Esophagus squamous epithelium (tissue), 5 donors: Measurements from ENCODE around the gene CACNA2D3. TPM values are rescaled to one million over a fixed set of nuclear protein-coding genes. Genes with fewer than 3 reads are reported as not detected.
A peak's percentile ranks its signal among the peaks of the same experiment; 100 is the strongest.

Experiments
- DNase-seq: peaks from one replicate; lab custom pipeline; 2025; lab: John Stamatoyannopoulos, UW
- H3K27ac ChIP-seq, 4 donors: fragments of 200-600 bp; sonication (generic); one replicate each; pipeline ENCODE4 v1.5.1; 2016 to 2019; ENCODE audit warnings: mild to moderate bottlenecking in 1 of 4
- H3K27me3 ChIP-seq, 4 donors: fragments of 200-600 bp; sonication (generic); 1 replicate in 3 of 4; 2 replicates in 1 of 4; pipeline versions ENCODE4 v1.5.1 to v1.6.0; 2017 to 2021; ENCODE audit warnings: antibody characterized with exemption in 1 of 4
- H3K36me3 ChIP-seq, 3 donors: fragments of 200-600 bp; sonication (generic); one replicate each; pipeline ENCODE4 v1.5.1; 2016 to 2019
- H3K4me1 ChIP-seq, 3 donors: fragments of 200-600 bp; sonication (generic); one replicate each; pipeline ENCODE4 v1.5.1; 2017 to 2019
- H3K4me3 ChIP-seq, 4 donors: fragments of 200-600 bp; sonication (generic); 1 replicate in 3 of 4; 2 replicates in 1 of 4; pipeline ENCODE4 v1.5.1; 2016 to 2019; ENCODE audit warnings: mild to moderate bottlenecking in 2 of 4, moderate library complexity in 1 of 4
- H3K9me3 ChIP-seq, 3 donors: fragments of 200-600 bp; sonication (generic); one replicate each; pipeline ENCODE4 v1.5.1; 2016 to 2019
- POLR2A ChIP-seq, 4 donors: fragments of 450-650 bp; IDR thresholded peaks; one replicate each; pipeline ENCODE4 v1.6.1; 2017; ENCODE audit warnings: antibody characterized with exemption in 4 of 4, mild to moderate bottlenecking in 4 of 4, moderate library complexity in 3 of 4
- WGBS, 2 donors: methylation state at CpG; one replicate each; pipeline ENCODE4 v1.1.5; 2018; 5-methylcytosine and 5-hydroxymethylcytosine counted together
- intact Hi-C: fragments of 100-400 bp; cut with DNase I; formaldehyde crosslinking; loops from one replicate; pipeline ENCODE4 v1.15.0; 2022
- total RNA-seq, 4 donors: library from RNA; depleted of rRNA; stranded (reverse); fragments of >200 nt; gene quantifications; one replicate each; pipeline ENCODE4 v1.1.0, GENCODE V29; 2016
- TF ChIP-seq, protein P1 (sequence below), 6 experiments: fragments of 450-650 bp in 4 of 6; fragments of 200-600 bp in 2 of 6; sonication (generic) in 2 of 6; IDR thresholded peaks; one replicate each; pipeline ENCODE4 v1.5.1; 2016 to 2019; ENCODE audit warnings: antibody characterized with exemption in 6 of 6, mild to moderate bottlenecking in 4 of 6, moderate library complexity in 4 of 6
- donor health status: DM: yes; HTN: yes; CAD: no.

CACNA2D3 gene
- total RNA-seq, 4 donors from 2014 or later = 1.2 to 7.1 (median 5.1) TPM

DNA sequence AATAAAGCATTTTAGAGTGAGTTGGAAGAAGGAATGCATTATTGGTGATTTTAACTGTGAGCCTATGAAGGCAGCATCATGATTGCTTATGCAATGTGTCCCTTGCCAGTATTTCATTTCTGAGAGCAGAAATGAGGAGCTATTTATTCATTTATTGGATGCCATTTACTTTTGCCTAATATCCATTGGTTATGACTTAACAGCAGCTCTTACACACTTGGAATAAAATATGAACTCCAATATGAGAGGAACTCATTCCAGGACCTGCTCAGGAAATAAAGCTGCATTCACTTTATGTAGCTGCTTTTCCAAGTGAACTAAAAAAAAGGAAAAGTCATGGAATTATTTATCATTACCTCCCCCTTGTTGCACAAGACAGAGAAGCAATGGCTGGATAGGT lies 525.4 kb downstream of the CACNA2D3 start:
- intact Hi-C loops = no loop called here
- DNase-seq = no peak
- TF ChIP-seq POLR2A (IDR thresholded peaks at IDR 0.05) = no peak
- TF ChIP-seq, protein P1, sequence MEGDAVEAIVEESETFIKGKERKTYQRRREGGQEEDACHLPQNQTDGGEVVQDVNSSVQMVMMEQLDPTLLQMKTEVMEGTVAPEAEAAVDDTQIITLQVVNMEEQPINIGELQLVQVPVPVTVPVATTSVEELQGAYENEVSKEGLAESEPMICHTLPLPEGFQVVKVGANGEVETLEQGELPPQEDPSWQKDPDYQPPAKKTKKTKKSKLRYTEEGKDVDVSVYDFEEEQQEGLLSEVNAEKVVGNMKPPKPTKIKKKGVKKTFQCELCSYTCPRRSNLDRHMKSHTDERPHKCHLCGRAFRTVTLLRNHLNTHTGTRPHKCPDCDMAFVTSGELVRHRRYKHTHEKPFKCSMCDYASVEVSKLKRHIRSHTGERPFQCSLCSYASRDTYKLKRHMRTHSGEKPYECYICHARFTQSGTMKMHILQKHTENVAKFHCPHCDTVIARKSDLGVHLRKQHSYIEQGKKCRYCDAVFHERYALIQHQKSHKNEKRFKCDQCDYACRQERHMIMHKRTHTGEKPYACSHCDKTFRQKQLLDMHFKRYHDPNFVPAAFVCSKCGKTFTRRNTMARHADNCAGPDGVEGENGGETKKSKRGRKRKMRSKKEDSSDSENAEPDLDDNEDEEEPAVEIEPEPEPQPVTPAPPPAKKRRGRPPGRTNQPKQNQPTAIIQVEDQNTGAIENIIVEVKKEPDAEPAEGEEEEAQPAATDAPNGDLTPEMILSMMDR (IDR thresholded peaks at IDR 0.05) = no peak

DNA sequence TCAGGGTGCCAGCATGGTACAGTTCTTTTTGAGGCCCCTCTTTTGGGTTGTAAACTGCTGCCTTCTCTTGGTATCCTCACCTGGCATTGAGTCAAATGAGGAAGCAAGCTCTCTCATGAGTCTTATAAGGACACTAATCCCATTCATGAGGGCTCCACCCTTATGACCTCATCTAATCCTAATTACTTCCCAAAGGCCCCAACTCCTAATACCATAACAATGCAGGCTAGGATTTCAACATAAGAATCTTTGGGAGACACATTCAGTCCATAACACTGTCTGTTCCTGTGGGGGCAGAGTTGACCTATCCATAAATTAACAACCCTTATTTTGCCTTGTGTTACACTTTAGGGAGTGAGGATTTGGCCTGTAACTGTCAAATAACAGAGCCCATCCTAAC lies 527.2 kb downstream of the CACNA2D3 start:
- Histone ChIP-seq H3K36me3 (no peaks in the 10 kb centered on the region), H3K9me3 (peaks cover 0 to 11% (median 0%) of the 10 kb centered on the region in 3 donors), H3K27me3 (no peaks in the 10 kb centered on the region), H3K4me1 (peaks cover 0 to 18% (median 10%) of the 10 kb centered on the region in 3 donors), H3K4me3 (no peak overlapping the region), H3K27ac (no peak overlapping the region)
- TF ChIP-seq, protein P1 (IDR thresholded peaks at IDR 0.05) = no peak
- TF ChIP-seq POLR2A (IDR thresholded peaks at IDR 0.05) = no peak
- no peak for DNase-seq
- intact Hi-C loops = no loop called here

More for the DNA sequence above, 525.4 kb downstream of the CACNA2D3 start:
- Histone ChIP-seq H3K27ac (no peak overlapping the region), H3K4me3 (no peak overlapping the region), H3K4me1 (peaks cover 0 to 8% (median 0%) of the 10 kb centered on the region in 3 donors), H3K36me3 (no peaks in the 10 kb centered on the region), H3K27me3 (no peaks in the 10 kb centered on the region), H3K9me3 (peaks cover 0 to 11% (median 0%) of the 10 kb centered on the region in 3 donors)

DNA sequence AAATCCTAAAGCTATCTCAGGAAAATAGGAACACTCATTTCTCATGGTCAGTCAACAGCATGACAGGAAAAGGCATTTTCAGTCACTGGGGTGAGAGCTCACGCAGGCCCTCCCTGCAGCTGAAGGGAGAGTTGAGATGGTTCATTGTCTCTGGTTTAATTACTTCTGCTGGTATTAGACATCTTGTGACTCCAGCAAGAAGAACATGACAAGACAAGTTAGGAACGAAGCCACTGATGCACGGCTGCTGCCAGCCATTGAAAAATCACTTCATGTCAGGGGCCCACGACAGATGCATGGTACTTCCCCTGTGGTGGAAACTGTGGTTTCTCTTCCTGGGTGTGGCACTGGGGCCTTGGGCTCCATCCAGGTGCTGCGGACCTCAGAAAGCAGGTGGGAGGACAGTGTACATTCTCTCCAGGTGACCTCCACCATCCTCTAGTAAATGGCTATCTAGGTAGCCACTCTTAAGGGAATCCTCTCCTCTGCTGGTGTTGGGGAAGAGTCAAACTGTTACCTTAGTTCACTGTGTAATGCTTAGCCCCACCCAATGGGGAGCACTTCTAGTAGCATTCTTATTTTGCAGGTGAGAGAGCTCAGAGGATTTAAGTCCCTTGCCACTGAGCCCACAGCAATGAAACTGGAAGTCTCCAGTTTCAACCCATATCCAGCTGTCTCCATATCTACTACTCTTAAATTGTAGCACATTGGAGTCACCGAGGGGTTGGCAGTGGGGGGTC lies 531.3 kb downstream of the CACNA2D3 start:
- no peak for DNase-seq
- Histone ChIP-seq H3K27ac (peak overlapping the region; percentile 21 to 45 (median 25)), H3K4me1 (peaks cover 0 to 21% (median 10%) of the 10 kb centered on the region in 3 donors), H3K36me3 (no peaks in the 10 kb centered on the region), H3K9me3 (peaks cover 0 to 5% (median 0%) of the 10 kb centered on the region in 3 donors), H3K4me3 (no peak overlapping the region), H3K27me3 (no peaks in the 10 kb centered on the region)
- intact Hi-C loops = no loop called here
- no peak for TF ChIP-seq POLR2A (IDR thresholded peaks at IDR 0.05)
- TF ChIP-seq, protein P1 (IDR thresholded peaks at IDR 0.05) = peak in 2 of 6 experiments; percentile 12 to 33
- 41 to 45% methylated on average over 3 to 6 of the region's 6 CpGs for WGBS, 2 donors

DNA sequence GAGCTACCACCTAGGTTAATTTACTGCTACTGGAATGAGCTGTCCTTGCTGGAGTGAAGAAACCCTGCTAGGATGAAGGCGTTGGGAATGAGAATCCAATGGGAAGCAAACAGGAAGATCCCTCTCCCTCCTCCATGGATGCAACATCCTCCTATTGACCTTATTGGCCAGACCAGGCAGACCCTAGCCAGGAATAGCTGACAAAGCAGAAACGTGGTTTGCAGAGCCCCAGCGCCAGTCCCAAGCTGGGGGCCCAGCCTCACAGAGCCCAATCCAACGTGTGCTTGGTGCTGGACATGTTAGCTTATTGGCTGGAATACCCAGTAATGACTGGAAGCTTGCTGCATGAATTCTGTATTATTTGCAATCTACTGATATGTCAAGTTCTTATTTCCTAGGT lies 532.4 kb downstream of the CACNA2D3 start:
- Histone ChIP-seq H3K36me3 (no peaks in the 10 kb centered on the region), H3K4me3 (no peak overlapping the region), H3K27ac (no peak overlapping the region), H3K4me1 (peaks cover 0 to 21% (median 10%) of the 10 kb centered on the region in 3 donors), H3K27me3 (no peaks in the 10 kb centered on the region), H3K9me3 (no peaks in the 10 kb centered on the region)
- DNase-seq = no peak
- intact Hi-C loops = no loop called here
- TF ChIP-seq, protein P1 (IDR thresholded peaks at IDR 0.05) = no peak
- no peak for TF ChIP-seq POLR2A (IDR thresholded peaks at IDR 0.05)
- WGBS, 2 donors = 65 to 81% methylated on average over 3 of the region's 4 CpGs

DNA sequence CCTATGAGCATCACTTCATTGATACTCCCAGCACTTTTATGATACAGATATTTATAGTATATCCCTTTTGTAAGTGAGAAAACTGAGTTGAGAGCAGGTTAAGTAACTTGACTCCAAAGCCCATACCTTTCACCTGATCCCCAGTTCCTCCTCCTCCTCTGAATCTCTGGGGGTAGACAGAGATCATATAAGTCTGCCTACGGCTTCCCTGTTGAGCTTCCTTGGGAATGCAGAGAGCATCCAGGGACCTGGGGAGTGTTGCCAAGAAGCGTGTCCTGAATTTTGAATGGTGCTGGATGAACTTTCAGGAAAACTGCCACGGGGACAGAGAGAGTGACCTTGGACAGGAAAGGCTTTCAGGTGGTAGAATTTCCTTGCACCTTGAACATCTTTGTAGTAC lies 537.0 kb downstream of the CACNA2D3 start:
- Histone ChIP-seq H3K36me3 (no peaks in the 10 kb centered on the region), H3K27ac (no peak overlapping the region), H3K27me3 (no peaks in the 10 kb centered on the region), H3K9me3 (no peaks in the 10 kb centered on the region), H3K4me3 (no peak overlapping the region), H3K4me1 (peaks cover 0 to 6% (median 0%) of the 10 kb centered on the region in 3 donors)
- no peak for DNase-seq
- WGBS, 2 donors = 83 to 88% methylated on average over 1 to 3 of the region's 3 CpGs
- intact Hi-C loops = no loop called here
- TF ChIP-seq, protein P1 (IDR thresholded peaks at IDR 0.05) = no peak
- no peak for TF ChIP-seq POLR2A (IDR thresholded peaks at IDR 0.05)
